ENCODE measurements around the gene RBM38.
"Not testable (repeated sequence)": the region's sequence is repeated elsewhere in the genome, so short reads cannot be mapped to it uniquely, and the experiment has no call there.

The RBM38 gene

GRCh38 chr20:57390604-57391438, at the start of gene RBM38:
RBM38 (plus strand) TSS chr20:57391396; CDS start chr20:57391582, 186 bp downstream.
- peak; percentile 91 for DNase-seq

- no peak for DNase-seq
Measured at GRCh38 chr20:57341663-57342062, 49.5 kb upstream of the RBM38 start.

GRCh38 chr20:57342829-57343228, 48.4 kb upstream of the RBM38 start:
- no peak for DNase-seq

GRCh38 chr20:57346477-57346876, 44.7 kb upstream of the RBM38 start:
- peak; percentile 83 for DNase-seq

- DNase-seq = no peak
Measured at GRCh38 chr20:57347393-57347792, 43.8 kb upstream of the RBM38 start.

- DNase-seq = not testable (repeated sequence)
Measured at GRCh38 chr20:57348200-57348921, 42.8 kb upstream of the RBM38 start.

GRCh38 chr20:57348922-57349574, 42.1 kb upstream of the RBM38 start:
- not testable (repeated sequence) for DNase-seq

- DNase-seq = no peak
Measured at GRCh38 chr20:57350081-57350710, 41.0 kb upstream of the RBM38 start.

GRCh38 chr20:57350726-57351041, 40.5 kb upstream of the RBM38 start:
- not testable (repeated sequence) for DNase-seq

GRCh38 chr20:57351042-57351783, 40.0 kb upstream of the RBM38 start, which contains the start of gene RAE1:
RAE1 (plus strand) TSS chr20:57351255; CDS start chr20:57354039, 2,784 bp downstream.
- DNase-seq = peak; percentile 94

- DNase-seq = no peak
Measured at GRCh38 chr20:57352305-57352704, 38.9 kb upstream of the RBM38 start.

- no peak for DNase-seq
Measured at GRCh38 chr20:57353351-57353750, 37.8 kb upstream of the RBM38 start.

- no peak for DNase-seq
Measured at GRCh38 chr20:57361517-57361916, 29.7 kb upstream of the RBM38 start.

GRCh38 chr20:57364451-57364850, 26.7 kb upstream of the RBM38 start:
- DNase-seq = no peak

- no peak for DNase-seq
Measured at GRCh38 chr20:57369596-57369995, 21.6 kb upstream of the RBM38 start.

GRCh38 chr20:57370316-57370715, 20.9 kb upstream of the RBM38 start:
- DNase-seq = no peak

GRCh38 chr20:57371363-57371762, 19.8 kb upstream of the RBM38 start:
- no peak for DNase-seq

- DNase-seq = no peak
Measured at GRCh38 chr20:57372157-57372556, 19.0 kb upstream of the RBM38 start.

GRCh38 chr20:57372581-57373350, 18.4 kb upstream of the RBM38 start:
- no peak for DNase-seq

GRCh38 chr20:57374343-57374930, 16.8 kb upstream of the RBM38 start:
- DNase-seq = no peak

All from activated CD8-positive, alpha-beta memory T cell treated with anti-CD3 and anti-CD28 coated beads for 24 hours (primary cell).